HG03139 (cell line): ENCODE data around the gene TMEM271.
"Not testable (repeated sequence)": the region's sequence is repeated elsewhere in the genome, so short reads cannot be mapped to it uniquely, and the experiment has no call there.

Experiments
- ATAC-seq: cut with Tn5 transposase; IDR thresholded peaks from one replicate; pipeline ENCODE4 v1.9.1; 2021; ENCODE audit not compliant: unreplicated experiment

TMEM271 gene

DNA sequence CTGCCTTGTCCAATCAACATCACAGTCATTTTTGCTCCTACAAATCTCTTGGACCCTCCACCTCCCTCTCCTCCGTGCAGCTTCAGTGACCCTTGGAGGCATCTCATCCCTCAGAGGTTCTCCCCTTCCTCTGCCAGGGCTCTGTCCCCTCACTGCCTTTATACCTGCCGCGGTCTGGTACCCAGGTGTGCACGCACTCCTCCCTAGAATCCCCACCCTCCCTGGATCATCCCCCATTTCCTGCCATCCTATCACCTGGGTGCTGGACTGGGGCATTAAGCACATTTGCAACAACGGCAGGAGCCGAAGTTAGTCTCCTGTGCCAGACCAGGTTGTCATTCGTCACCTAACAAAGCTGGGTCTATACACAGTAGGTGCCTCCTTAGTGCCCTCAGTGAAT, 10.1 kb downstream of the TMEM271 start:
- ATAC-seq, result no peak

DNA sequence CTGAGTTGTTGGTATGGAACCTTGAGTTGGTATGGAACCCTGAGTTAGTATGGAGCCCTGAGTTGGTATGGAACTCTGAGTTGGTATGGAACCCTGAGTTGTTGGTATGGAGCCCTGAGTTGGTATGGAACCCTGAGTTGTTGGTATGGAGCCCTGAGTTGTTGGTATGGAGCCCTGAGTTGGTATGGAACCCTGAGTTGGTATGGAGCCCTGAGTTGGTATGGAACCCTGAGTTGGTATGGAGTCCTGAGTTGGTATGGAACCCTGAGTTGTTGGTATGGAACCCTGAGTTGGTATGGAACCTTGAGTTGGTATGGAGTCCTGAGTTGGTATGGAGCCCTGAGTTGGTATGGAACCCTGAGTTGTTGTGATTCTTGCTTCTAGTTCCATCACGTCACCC, 10.5 kb downstream of the TMEM271 start:
- not testable (repeated sequence) for ATAC-seq

DNA sequence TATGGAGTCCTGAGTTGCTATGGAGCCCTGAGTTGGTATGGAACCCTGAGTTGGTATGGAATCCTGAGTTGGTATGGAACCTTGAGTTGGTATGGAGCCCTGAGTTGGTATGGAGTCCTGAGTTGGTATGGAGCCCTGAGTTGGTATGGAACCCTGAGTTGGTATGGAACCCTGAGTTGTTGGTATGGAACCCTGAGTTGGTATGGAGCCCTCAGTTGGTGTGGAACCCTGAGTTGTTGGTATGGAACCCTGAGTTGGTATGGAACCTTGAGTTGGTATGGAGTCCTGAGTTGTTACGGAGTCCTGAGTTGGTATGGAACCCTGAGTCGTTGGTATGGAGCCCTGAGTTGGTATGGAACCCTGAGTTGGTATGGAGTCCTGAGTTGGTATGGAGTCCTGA, 13.6 kb downstream of the TMEM271 start:
- not testable (repeated sequence) for ATAC-seq

DNA sequence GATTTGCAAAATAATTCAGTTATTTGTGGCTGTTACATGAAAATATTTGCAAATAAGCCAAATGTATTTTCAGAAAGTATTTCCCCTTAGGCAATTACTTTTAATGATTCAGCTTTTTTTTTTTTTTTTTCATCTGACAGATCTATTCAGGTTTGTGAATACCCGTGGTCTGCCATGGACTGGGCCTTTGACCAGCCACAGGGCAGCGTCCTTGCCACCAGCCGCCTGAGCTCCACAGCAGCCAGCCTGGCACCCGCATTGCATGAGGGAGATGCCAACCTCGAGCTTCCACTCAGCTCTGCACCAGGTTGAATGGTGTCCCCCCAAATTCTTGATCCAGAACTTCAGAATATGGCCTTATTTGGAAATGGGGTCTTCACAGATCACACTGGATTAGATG, 14.7 kb downstream of the TMEM271 start:
- ATAC-seq, result no peak

DNA sequence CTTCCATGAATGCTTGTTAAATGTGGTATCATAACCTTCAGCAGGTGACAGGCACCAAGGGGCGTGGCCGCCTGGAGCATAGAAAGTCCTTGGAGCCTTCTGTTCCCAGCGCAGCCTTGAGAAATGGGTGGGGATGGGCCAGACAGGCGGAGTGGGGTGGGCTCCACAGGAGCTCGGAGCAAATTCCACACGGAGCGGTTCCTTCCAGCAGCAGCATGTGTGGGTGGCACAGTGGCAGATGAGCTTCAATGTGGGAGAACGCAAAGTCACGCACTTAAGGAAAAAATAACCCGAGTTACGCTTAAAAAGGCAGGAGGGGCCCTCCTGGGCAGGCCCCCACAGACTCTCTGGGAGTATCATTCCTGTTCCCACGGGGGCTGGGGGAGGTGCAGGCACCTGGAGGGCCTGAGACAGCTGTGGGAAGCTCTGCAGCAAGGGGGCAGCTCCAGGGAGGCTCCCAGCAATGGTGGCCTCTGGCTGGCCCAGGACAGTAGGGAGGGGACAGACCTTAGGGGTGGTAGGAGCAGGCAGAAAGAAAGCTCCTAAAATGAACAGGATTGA, 15.3 kb downstream of the TMEM271 start:
- ATAC-seq, result no peak

GRCh38 chr4:560061-560460, 16.0 kb downstream of the TMEM271 start:
- ATAC-seq, result no peak

DNA sequence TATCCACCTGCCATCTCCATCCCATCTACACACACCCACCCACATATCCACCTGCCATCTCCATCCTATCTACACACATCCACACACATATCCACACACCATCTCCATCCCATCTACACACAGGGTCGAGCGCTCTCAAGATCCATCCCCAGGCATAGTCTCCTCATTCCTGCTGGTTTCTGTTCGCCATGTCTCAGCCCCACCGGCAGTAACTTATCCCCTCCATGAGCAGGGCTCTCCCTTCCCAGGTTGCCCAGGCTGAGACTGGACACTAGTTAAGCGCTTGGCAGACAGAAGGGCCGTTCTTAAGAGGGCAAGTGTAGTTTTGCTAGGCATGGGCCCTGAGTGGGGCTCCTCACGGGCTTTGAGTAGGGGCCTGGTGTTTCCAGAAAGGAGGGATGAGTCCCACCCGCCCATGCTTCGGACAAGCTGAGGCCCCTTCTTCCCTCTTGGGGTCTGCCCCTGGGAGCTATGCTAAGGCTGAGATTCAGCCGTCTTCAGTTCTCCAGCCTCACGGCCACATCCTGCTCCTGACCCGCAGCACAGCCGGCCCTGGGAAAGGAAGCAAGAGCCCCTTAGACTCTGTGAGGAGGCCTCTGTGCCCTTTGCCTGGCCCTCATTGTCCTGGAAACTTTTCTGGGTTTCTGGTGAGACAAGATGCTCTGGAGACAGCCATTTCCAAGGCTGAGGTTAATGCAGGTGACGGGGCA, 20.4 kb downstream of the TMEM271 start:
- no peak for ATAC-seq

GRCh38 chr4:554793-555320, 21.2 kb downstream of the TMEM271 start:
- not testable (repeated sequence) for ATAC-seq

GRCh38 chr4:552019-552418, 24.1 kb downstream of the TMEM271 start:
- no peak for ATAC-seq

DNA sequence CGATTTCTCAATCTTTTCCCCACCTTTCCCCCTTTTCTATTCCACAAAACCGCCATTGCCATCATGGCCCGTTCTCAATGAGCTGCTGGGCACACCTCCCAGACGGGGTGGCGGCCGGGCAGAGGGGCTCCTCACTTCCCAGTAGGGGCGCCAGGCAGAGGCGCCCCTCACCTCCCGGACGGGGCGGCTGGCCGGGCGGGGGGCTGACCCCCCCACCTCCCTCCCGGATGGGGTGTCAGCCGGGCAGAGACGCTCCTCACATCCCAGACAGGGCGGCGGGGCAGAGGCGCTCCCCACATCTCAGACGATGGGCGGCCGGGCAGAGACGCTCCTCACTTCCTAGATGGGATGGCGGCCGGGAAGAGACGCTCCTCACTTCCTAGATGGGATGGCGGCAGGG, 25.8 kb downstream of the TMEM271 start:
- ATAC-seq, result not testable (repeated sequence)

- ATAC-seq, result no peak
These were observed 27.1 kb downstream of the TMEM271 start for GRCh38 chr4:548976-549375.

DNA sequence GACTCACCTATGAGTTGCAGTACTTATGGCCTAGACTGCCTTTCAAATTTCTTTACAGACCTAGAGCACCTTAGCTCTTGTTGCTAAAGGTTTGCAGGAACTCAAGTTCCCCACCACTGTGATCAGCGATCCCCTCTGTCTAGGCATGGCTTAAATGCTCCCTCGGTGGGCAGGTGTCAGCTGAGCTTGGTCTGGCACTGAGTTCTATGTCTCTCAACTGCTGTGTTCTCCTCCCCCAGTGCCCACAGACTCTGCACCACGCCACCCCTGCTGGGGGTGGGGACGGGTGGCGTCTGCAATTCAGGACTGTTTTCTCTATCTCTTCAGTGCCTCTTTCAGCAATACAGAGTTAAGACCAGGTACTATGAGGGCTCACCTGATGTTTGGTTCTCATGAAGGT, 30.5 kb downstream of the TMEM271 start:
- no peak for ATAC-seq

GRCh38 chr4:544386-545105, 31.5 kb downstream of the TMEM271 start:
- ATAC-seq, result no peak

DNA sequence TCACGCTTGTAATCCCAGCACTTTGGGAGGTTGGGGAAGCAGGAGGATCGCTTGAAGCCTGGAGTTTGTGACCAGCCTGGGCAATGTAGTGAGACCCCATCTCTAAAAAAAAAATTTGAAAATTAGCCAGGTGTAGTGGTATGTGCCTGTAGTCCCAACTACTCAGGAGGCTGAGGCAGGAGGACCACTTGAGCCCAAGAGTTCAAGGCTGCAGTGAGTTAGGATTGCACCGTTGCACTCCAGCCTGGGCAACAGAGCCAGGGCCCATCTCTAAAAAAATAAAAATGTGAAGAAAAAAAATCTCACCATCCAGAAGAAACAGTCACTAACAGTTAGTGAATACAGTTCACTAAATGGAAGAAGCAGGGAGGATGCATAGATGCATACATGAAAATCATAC, 34.8 kb downstream of the TMEM271 start:
- ATAC-seq, result no peak

GRCh38 chr4:538542-539142, 37.5 kb downstream of the TMEM271 start:
- ATAC-seq, result no peak

DNA sequence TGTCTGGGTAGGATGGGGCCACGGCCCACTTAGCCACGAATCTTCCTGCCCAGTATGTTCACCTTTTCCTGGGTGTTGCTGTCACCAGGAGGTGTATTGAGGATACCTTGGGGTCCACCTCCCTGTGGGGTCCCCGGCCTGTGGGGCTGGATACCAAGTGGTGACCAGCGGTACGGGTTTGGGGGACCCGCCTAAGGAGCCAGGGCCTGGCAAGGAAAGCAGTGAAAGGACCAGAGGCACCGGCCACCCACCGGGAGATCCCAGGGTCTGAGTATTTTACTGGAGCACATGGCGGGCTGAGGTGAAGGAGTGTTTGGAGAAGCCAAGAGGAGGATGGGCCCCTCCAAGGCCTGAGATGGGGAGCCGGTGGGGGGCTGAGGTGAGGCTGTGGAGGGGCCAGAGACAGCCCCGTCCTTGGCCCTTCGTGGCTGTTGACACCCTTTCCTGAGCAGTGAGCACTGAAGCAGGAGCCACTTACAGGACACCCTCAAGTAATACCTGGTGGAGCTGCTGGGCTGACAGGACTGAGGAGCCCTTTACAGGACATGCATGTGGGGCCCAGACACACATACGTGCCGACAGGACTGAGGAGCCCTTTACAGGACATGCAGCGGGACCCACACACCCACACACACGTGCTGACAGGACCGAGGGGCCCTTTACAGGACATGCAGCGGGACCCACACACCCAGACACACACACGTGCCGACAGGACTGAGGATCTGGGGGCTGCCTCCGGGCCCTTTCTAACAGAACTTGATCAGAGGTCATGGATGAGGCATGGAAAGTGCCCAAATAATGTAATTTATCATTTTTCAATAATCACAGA, 38.4 kb downstream of the TMEM271 start:
- ATAC-seq, result no peak

DNA sequence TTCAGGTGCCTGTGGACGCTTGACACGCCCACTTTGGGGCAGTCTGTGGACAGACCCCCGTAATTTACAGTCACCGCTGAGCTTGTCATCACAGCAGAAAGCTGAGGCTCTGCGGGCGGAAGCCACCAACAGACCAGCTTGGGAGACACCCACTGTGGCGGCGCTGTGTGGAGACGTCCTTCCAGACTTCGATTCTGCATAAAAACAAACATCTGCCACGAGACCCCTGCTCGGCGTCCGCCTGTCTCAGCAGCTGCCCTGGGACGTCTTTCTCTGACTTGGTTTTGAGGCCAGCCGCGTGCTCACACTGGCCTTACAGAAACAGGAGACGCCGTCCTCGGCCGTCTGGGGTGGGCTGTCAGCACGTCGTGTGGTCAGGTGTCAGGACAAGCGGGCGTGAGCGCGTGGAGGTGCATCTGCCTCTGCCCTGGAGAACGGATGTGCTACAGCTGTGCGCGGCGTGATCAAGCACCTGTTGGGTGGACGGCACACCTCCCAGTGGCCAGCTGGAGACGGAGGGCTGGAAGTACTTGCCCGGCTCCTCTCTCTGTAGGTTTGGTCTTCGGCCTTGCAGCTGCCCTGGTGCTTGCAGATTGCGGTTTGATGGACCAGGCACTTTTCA, 39.6 kb downstream of the TMEM271 start:
- no peak for ATAC-seq

- ATAC-seq, result no peak
These were observed 40.2 kb downstream of the TMEM271 start for GRCh38 chr4:535924-536281.

GRCh38 chr4:535181-535923, 40.7 kb downstream of the TMEM271 start:
- no peak for ATAC-seq
